Measurements from ENCODE around the gene PRDM1. TPM values are rescaled to one million over a fixed set of nuclear protein-coding genes. Genes with fewer than 3 reads are reported as not detected.
A peak's percentile ranks its signal among the peaks of the same experiment; 100 is the strongest.

Gene PRDM1
- polyA plus RNA-seq, 1 of the 3 experiments (the other 2 are of a cell fraction) = 4.0 TPM

GRCh38 chr6:106063448-106063850 lies 22.7 kb upstream of the PRDM1 start:
- DNase-seq = no peak
- H3K36me3 ChIP-seq (replicated peaks in 1 of 2; ENCODE audit: control insufficient read depth in 1 of 2, insufficient read depth in 2 of 2, low read length in 1 of 2) = no peaks in the 10 kb centered on the region
- no peak overlapping the region for H3K4me3 ChIP-seq (ENCODE audit: low read depth in 2 of 2, low read length in 1 of 2)
- peaks cover 13% of the 10 kb centered on the region for H3F3A ChIP-seq (replicated peaks; ENCODE audit: insufficient read depth)
- H3K79me2 ChIP-seq (ENCODE audit: insufficient read depth) = no peaks in the 10 kb centered on the region
- no peaks in the 10 kb centered on the region for H3K9me2 ChIP-seq
- H3K27me3 ChIP-seq (ENCODE audit: insufficient read depth) = no peaks in the 10 kb centered on the region
- H2AFZ ChIP-seq (ENCODE audit: low read depth) = no peak overlapping the region
- H3K9ac ChIP-seq = no peak overlapping the region
- CTCF ChIA-PET = no interaction called here
- no peaks in the 10 kb centered on the region for H4K20me1 ChIP-seq (ENCODE audit: insufficient read depth)
- H3K27ac ChIP-seq (ENCODE audit: low read depth in 2 of 2, low read length in 1 of 2) = peak overlapping the region in 1 of 2 experiments; percentile 13; a peak in 1 of 4 replicates
- peaks cover 4 to 12% of the 10 kb centered on the region in 2 experiments; a peak in 3 of 4 replicates for H3K4me1 ChIP-seq (ENCODE audit: control insufficient read depth in 1 of 2, insufficient read depth in 2 of 2, low read depth in 1 of 2, low read length in 1 of 2)
- H3K4me2 ChIP-seq = no peak overlapping the region
- POLR2A ChIA-PET = no interaction called here
- 80% methylated on average over 2 of the region's 2 CpGs for WGBS (ENCODE audit: low lambda C conversion rate)
- TF ChIP-seq TEAD4 (IDR thresholded peaks at IDR 0.05; ENCODE audit: borderline replicate concordance, insufficient read depth) = no peak
- no peak for TF ChIP-seq TCF12 (IDR thresholded peaks at IDR 0.05)
- no peak for TF ChIP-seq MEF2A (IDR thresholded peaks at IDR 0.05; ENCODE audit: borderline replicate concordance, low read depth)
- no peaks in the 10 kb centered on the region for H3K9me3 ChIP-seq

- no peaks in the 10 kb centered on the region for H3K9me3 ChIP-seq
- POLR2A ChIA-PET = no interaction called here
- H3K27ac ChIP-seq (ENCODE audit: low read depth in 2 of 2, low read length in 1 of 2) = peak overlapping the region in 1 of 2 experiments; percentile 13; a peak in 1 of 4 replicates
- peaks cover 4 to 12% of the 10 kb centered on the region in 2 experiments; a peak in 3 of 4 replicates for H3K4me1 ChIP-seq (ENCODE audit: control insufficient read depth in 1 of 2, insufficient read depth in 2 of 2, low read depth in 1 of 2, low read length in 1 of 2)
- H3K79me2 ChIP-seq (ENCODE audit: insufficient read depth) = no peaks in the 10 kb centered on the region
- no peaks in the 10 kb centered on the region for H4K20me1 ChIP-seq (ENCODE audit: insufficient read depth)
- H3K36me3 ChIP-seq (replicated peaks in 1 of 2; ENCODE audit: control insufficient read depth in 1 of 2, insufficient read depth in 2 of 2, low read length in 1 of 2) = no peaks in the 10 kb centered on the region
- peaks cover 13% of the 10 kb centered on the region for H3F3A ChIP-seq (replicated peaks; ENCODE audit: insufficient read depth)
- H3K4me2 ChIP-seq = no peak overlapping the region
- no peaks in the 10 kb centered on the region for H3K9me2 ChIP-seq
- H3K27me3 ChIP-seq (ENCODE audit: insufficient read depth) = no peaks in the 10 kb centered on the region
- H3K4me3 ChIP-seq (ENCODE audit: low read depth in 2 of 2, low read length in 1 of 2) = no peak overlapping the region
- 43% methylated on average over 3 of the region's 3 CpGs for WGBS (ENCODE audit: low lambda C conversion rate)
- H2AFZ ChIP-seq (ENCODE audit: low read depth) = no peak overlapping the region
- CTCF ChIA-PET = no interaction called here
- DNase-seq = no peak
- no peak overlapping the region for H3K9ac ChIP-seq
- TF ChIP-seq EZH2phosphoT487 (IDR thresholded peaks at IDR 0.05; ENCODE audit: borderline replicate concordance, low read depth) (no peak), RXRA (IDR thresholded peaks at IDR 0.05; ENCODE audit: borderline replicate concordance, low read depth) (no peak), YY1 (IDR thresholded peaks at IDR 0.05; ENCODE audit: low read depth) (no peak), MEF2A (IDR thresholded peaks at IDR 0.05; ENCODE audit: borderline replicate concordance, low read depth) (no peak), CHD2 (IDR thresholded peaks at IDR 0.05; ENCODE audit: low read length, partially characterized antibody) (no peak), EP300 (IDR thresholded peaks at IDR 0.05; ENCODE audit: borderline replicate concordance in 1 of 2, low read depth in 1 of 2, low read length in 1 of 2) (peak; percentile 45 to 62; a peak in 2 of 4 replicates), SMC3 (IDR thresholded peaks at IDR 0.05; ENCODE audit: low read depth, low read length) (no peak), ELF1 (IDR thresholded peaks at IDR 0.05) (no peak), USF1 (IDR thresholded peaks at IDR 0.05; ENCODE audit: borderline replicate concordance, low read depth) (no peak), SIN3A (IDR thresholded peaks at IDR 0.05; ENCODE audit: borderline replicate concordance, low read depth, low read length) (peak; percentile 68; the same call in 1 of the 2 replicates), TAF1 (IDR thresholded peaks at IDR 0.05; ENCODE audit: borderline replicate concordance, low read depth, low read length) (no peak), GABPA (IDR thresholded peaks at IDR 0.05; ENCODE audit: low read depth) (no peak), NFIC (IDR thresholded peaks at IDR 0.05; ENCODE audit: borderline replicate concordance) (peak; percentile 49; the same call in 1 of the 2 replicates), NRF1 (IDR thresholded peaks at IDR 0.05; ENCODE audit: low read depth, low read length) (no peak), FOSL2 (IDR thresholded peaks at IDR 0.05; ENCODE audit: borderline replicate concordance, low read depth) (no peak), FOXM1 (IDR thresholded peaks at IDR 0.05; ENCODE audit: low read depth) (no peak), RFX5 (IDR thresholded peaks at IDR 0.05; ENCODE audit: low read length) (no peak), FOXJ3 (CRISPR knock-in tag; IDR thresholded peaks at IDR 0.05) (no peak), JUND (IDR thresholded peaks at IDR 0.05) (peak; percentile 61; the same call in 1 of the 2 replicates), USF2 (IDR thresholded peaks at IDR 0.05; ENCODE audit: borderline replicate concordance, low read depth, low read length) (no peak), CTCF (IDR thresholded peaks at IDR 0.05) (no peak), MXI1 (IDR thresholded peaks at IDR 0.05; ENCODE audit: low read depth, low read length) (no peak), ZBTB33 (IDR thresholded peaks at IDR 0.05; ENCODE audit: borderline replicate concordance, low read depth) (0 out of 2 replicates have a peak, but pooled peaks have one; percentile 25), TEAD4 (IDR thresholded peaks at IDR 0.05; ENCODE audit: borderline replicate concordance, insufficient read depth) (peak; percentile 51)
Measured at GRCh38 chr6:106064142-106064541, 22.0 kb upstream of the PRDM1 start.

All from SK-N-SH (cell line).